Measurements from ENCODE around the gene MYLK2. TPM values are rescaled to one million over a fixed set of nuclear protein-coding genes. Genes with fewer than 3 reads are reported as not detected.

The MYLK2 gene
- total RNA-seq, 4 donors from 2014 or later = 0.16 TPM; not detected in 3

DNA sequence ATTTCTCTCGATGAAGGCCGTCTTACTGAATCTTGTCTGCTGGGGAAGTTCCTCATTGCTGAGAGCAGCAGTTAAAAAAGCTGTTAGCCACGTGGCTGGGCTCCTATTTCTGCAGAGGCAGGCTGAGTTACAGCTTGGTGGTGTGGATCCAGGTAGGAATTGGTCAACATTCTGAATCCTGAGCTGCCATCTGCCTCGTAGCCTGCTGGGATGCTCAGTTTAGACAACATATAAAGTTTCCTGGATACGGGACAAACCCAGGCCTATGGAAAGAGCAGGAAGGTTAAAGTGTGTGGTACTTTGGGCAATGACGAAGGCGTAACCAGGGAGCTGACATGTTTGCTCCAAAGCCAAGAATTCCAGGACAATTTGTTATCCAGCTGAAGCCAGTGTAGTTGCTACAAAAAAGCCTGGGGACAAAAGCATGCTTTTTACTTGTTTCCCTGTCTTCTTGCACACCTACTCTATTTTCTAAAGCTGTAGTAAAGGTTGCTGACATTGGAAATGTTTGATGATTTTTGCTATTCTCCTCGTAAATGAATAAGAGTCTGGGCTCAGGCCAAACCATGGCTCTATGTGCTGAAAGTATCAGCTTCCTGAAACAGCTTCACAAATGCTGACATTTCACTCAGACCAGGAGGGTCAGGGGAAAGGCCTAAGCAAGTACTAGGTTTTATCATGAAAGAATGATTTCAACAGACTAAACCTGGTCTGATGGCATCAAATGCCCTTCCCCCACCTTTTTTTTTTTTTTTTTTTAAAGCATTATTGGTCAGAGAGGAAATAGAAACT lies 12.4 kb upstream of the MYLK2 start:
- Histone ChIP-seq H3K36me3 (no peaks in the 10 kb centered on the region), H3K4me1 (no peaks in the 10 kb centered on the region), H3K4me3 (no peak overlapping the region), H3K27ac (no peak overlapping the region), H3K9me3 (no peaks in the 10 kb centered on the region), H3K27me3 (no peaks in the 10 kb centered on the region)
- no peak for DNase-seq
- intact Hi-C loops (cut with DNase I; ENCODE audit: low total_unique reads) = no loop called here
- in situ Hi-C loops (cut with MboI; ENCODE audit: low pct_ligation_motif_present in 1 of 4, low pct_unique_long_range_greater_than_20kb in 1 of 4, low sequenced_read_pairs in 3 of 4) = no loop called here
- 88 to 90% methylated on average over 2 to 8 of the region's 8 CpGs for WGBS, 2 donors (ENCODE audit: low coverage in 1 of 2)
- TF ChIP-seq EP300 (IDR thresholded peaks at IDR 0.05; ENCODE audit: low read depth) (no peak), POLR2AphosphoS5 (IDR thresholded peaks at IDR 0.05) (no peak), POLR2A (IDR thresholded peaks at IDR 0.05) (no peak)
- TF ChIP-seq, protein P1, sequence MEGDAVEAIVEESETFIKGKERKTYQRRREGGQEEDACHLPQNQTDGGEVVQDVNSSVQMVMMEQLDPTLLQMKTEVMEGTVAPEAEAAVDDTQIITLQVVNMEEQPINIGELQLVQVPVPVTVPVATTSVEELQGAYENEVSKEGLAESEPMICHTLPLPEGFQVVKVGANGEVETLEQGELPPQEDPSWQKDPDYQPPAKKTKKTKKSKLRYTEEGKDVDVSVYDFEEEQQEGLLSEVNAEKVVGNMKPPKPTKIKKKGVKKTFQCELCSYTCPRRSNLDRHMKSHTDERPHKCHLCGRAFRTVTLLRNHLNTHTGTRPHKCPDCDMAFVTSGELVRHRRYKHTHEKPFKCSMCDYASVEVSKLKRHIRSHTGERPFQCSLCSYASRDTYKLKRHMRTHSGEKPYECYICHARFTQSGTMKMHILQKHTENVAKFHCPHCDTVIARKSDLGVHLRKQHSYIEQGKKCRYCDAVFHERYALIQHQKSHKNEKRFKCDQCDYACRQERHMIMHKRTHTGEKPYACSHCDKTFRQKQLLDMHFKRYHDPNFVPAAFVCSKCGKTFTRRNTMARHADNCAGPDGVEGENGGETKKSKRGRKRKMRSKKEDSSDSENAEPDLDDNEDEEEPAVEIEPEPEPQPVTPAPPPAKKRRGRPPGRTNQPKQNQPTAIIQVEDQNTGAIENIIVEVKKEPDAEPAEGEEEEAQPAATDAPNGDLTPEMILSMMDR (IDR thresholded peaks at IDR 0.05) = no peak

- in situ Hi-C loops (cut with MboI; ENCODE audit: low pct_ligation_motif_present in 1 of 4, low pct_unique_long_range_greater_than_20kb in 1 of 4, low sequenced_read_pairs in 3 of 4) = no loop called here
- no peak for DNase-seq
- intact Hi-C loops (cut with DNase I; ENCODE audit: low total_unique reads) = no loop called here
- no peak overlapping the region for H3K27ac ChIP-seq
- H3K4me3 ChIP-seq = no peak overlapping the region
- WGBS, 2 donors (ENCODE audit: low coverage in 1 of 2) = 90 to 94% methylated on average over 2 to 3 of the region's 3 CpGs
- TF ChIP-seq, protein P1 (IDR thresholded peaks at IDR 0.05) = no peak
- TF ChIP-seq POLR2A (IDR thresholded peaks at IDR 0.05) (no peak), POLR2AphosphoS5 (IDR thresholded peaks at IDR 0.05) (no peak), EP300 (IDR thresholded peaks at IDR 0.05; ENCODE audit: low read depth) (no peak)
- no peaks in the 10 kb centered on the region for H3K4me1 ChIP-seq
- no peaks in the 10 kb centered on the region for H3K27me3 ChIP-seq
- H3K9me3 ChIP-seq = no peaks in the 10 kb centered on the region
- no peaks in the 10 kb centered on the region for H3K36me3 ChIP-seq
Observed at GRCh38 chr20:31808481-31808880, 10.7 kb upstream of the MYLK2 start.

- no peak for DNase-seq
- Histone ChIP-seq H3K4me1 (no peaks in the 10 kb centered on the region), H3K36me3 (no peaks in the 10 kb centered on the region), H3K4me3 (no peak overlapping the region), H3K9me3 (no peaks in the 10 kb centered on the region), H3K27ac (no peak overlapping the region), H3K27me3 (no peaks in the 10 kb centered on the region)
- in situ Hi-C loops (cut with MboI; ENCODE audit: low pct_ligation_motif_present in 1 of 4, low pct_unique_long_range_greater_than_20kb in 1 of 4, low sequenced_read_pairs in 3 of 4) = no loop called here
- WGBS, 2 donors (ENCODE audit: low coverage in 1 of 2) = 79 to 86% methylated on average over 3 of the region's 3 CpGs
- no peak for TF ChIP-seq POLR2AphosphoS5 (IDR thresholded peaks at IDR 0.05)
- no peak for TF ChIP-seq EP300 (IDR thresholded peaks at IDR 0.05; ENCODE audit: low read depth)
- no peak for TF ChIP-seq POLR2A (IDR thresholded peaks at IDR 0.05)
- TF ChIP-seq, protein P1 (IDR thresholded peaks at IDR 0.05) = no peak
- intact Hi-C loops (cut with DNase I; ENCODE audit: low total_unique reads) = no loop called here
Observed at GRCh38 chr20:31809661-31810060, 9.5 kb upstream of the MYLK2 start.

DNA sequence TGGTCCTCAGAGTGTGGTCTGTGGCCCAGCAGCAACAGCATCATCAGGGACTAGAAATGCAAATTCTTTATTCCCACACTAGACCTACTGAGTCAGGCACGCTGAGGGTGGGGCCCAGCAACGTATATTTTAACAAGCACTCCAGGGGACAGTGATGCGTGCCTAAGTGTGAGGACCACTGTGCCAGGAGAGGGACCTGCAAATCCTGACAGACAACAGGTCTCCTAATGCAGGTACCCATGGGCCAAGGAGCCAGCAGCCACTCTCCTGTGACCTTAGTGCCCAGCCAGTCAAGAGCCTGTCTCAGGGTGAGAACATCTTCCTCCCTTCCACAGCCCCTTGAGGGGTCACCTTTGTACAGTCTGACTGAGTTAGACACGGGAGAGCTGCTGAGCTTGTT lies 8.0 kb upstream of the MYLK2 start:
- peaks cover 0 to 8% (median 7%) of the 10 kb centered on the region in 4 donors for H3K4me1 ChIP-seq
- no peak overlapping the region for H3K27ac ChIP-seq

More for the DNA sequence above, 8.0 kb upstream of the MYLK2 start:
- no peak for TF ChIP-seq POLR2AphosphoS5 (IDR thresholded peaks at IDR 0.05)
- no peak for TF ChIP-seq EP300 (IDR thresholded peaks at IDR 0.05; ENCODE audit: low read depth)
- no peak for TF ChIP-seq POLR2A (IDR thresholded peaks at IDR 0.05)
- TF ChIP-seq, protein P1 (IDR thresholded peaks at IDR 0.05) = no peak
- WGBS, 2 donors (ENCODE audit: low coverage in 1 of 2) = 94% methylated on average over 4 of the region's 4 CpGs; no CpG with 5 or more reads in 1 of the 2 donors
- Histone ChIP-seq H3K36me3 (no peaks in the 10 kb centered on the region), H3K9me3 (no peaks in the 10 kb centered on the region), H3K4me3 (no peak overlapping the region), H3K27me3 (no peaks in the 10 kb centered on the region)
- DNase-seq = no peak
- intact Hi-C loops (cut with DNase I; ENCODE audit: low total_unique reads) = no loop called here
- in situ Hi-C loops (cut with MboI; ENCODE audit: low pct_ligation_motif_present in 1 of 4, low pct_unique_long_range_greater_than_20kb in 1 of 4, low sequenced_read_pairs in 3 of 4) = no loop called here
